Testis (tissue), 3 donors: ENCODE results near the gene BAHCC1. TPM values are rescaled to one million over a fixed set of nuclear protein-coding genes. Genes with fewer than 3 reads are reported as not detected.
A peak's percentile ranks its signal among the peaks of the same experiment; 100 is the strongest.

ENCODE experiments used
- DNase-seq: peaks from one replicate; pipeline ENCODE4 v3.0.0-alpha.2; 2019
- H3K27ac ChIP-seq, 2 donors: fragments of 200-600 bp; sonication (generic); one replicate each; pipeline ENCODE4 v1.5.1; 2019
- H3K27me3 ChIP-seq: fragments of 200-600 bp; sonication (generic); one replicate; pipeline ENCODE4 v1.5.1; 2019
- H3K36me3 ChIP-seq: fragments of 200-600 bp; sonication (generic); one replicate; pipeline ENCODE4 v1.5.1; 2017; ENCODE audit warnings: low read depth; ENCODE audit errors: missing control alignments
- H3K4me1 ChIP-seq: fragments of 200-600 bp; sonication (generic); one replicate; pipeline ENCODE4 v1.5.1; 2019
- H3K4me3 ChIP-seq, 2 donors: fragments of 200-600 bp; sonication (generic); one replicate each; pipeline ENCODE4 v1.5.1; 2017 to 2019
- H3K9me3 ChIP-seq: fragments of 200-600 bp; sonication (generic); one replicate; pipeline ENCODE4 v1.5.1; 2017
- CTCF ChIP-seq, 3 experiments: fragments of 450-650 bp in 2 of 3; fragments of 200-600 bp in 1 of 3; sonication (generic) in 1 of 3; IDR thresholded peaks; one replicate each; pipeline ENCODE4 v1.5.1; 2016 to 2019; ENCODE audit warnings: antibody characterized with exemption in 3 of 3, mild to moderate bottlenecking in 2 of 3, moderate library complexity in 1 of 3
- POLR2A ChIP-seq: fragments of 450-650 bp; IDR thresholded peaks from one replicate; pipeline ENCODE4 v1.6.1; 2017; ENCODE audit warnings: antibody characterized with exemption, mild to moderate bottlenecking, moderate library complexity
- WGBS, 2 donors: methylation state at CpG; one replicate each; pipeline ENCODE4 v1.1.5; 2018; 5-methylcytosine and 5-hydroxymethylcytosine counted together
- intact Hi-C: fragments of 100-400 bp; cut with DNase I; formaldehyde crosslinking; loops from one replicate; pipeline ENCODE4 v1.15.1; 2023; ENCODE audit warnings: low total_unique reads
- polyA plus RNA-seq: library from polyadenylated mRNA; stranded (reverse); fragments of 350-450 nt; fragmentation: Illumina TruSeq; extraction: RNeasy Lipid Tissue Mini Kit (QIAGEN cat#74804); gene quantifications from one replicate; pipeline ENCODE4 v1.2.3, GENCODE V29; 2014; ENCODE audit warnings: low read depth, low replicate concordance; ENCODE audit not compliant: insufficient read depth
- total RNA-seq, 2 donors: library from RNA; depleted of rRNA; stranded (reverse); fragments of >200 nt; gene quantifications; one replicate each; pipeline ENCODE4 v1.2.3, GENCODE V29; 2016

BAHCC1 gene
- total and polyA plus RNA-seq, 3 donors from 2014 or later: 11.3 to 30.2 (median 29.2) TPM

GRCh38 chr17:81491761-81492160 is 96.5 kb downstream of the BAHCC1 start:
- Histone ChIP-seq H3K4me1 (peaks cover 7% of the 10 kb centered on the region), H3K27me3 (no peaks in the 10 kb centered on the region), H3K36me3 (no peaks in the 10 kb centered on the region), H3K27ac (no peak overlapping the region), H3K9me3 (no peaks in the 10 kb centered on the region), H3K4me3 (no peak overlapping the region)
- intact Hi-C loops: no loop called here
- 40 to 42% methylated on average over 3 to 5 of the region's 5 CpGs for WGBS, 2 donors
- no peak for TF ChIP-seq CTCF (IDR thresholded peaks at IDR 0.05)
- no peak for TF ChIP-seq POLR2A
- DNase-seq: no peak

- TF ChIP-seq POLR2A (no peak), CTCF (IDR thresholded peaks at IDR 0.05) (no peak)
- intact Hi-C loops: no loop called here
- Histone ChIP-seq H3K36me3 (no peaks in the 10 kb centered on the region), H3K9me3 (no peaks in the 10 kb centered on the region), H3K27me3 (no peaks in the 10 kb centered on the region), H3K4me3 (no peak overlapping the region), H3K4me1 (peaks cover 7% of the 10 kb centered on the region), H3K27ac (no peak overlapping the region)
- no peak for DNase-seq
- WGBS, 2 donors: 69 to 70% methylated on average over 18 of the region's 18 CpGs
Observed at GRCh38 chr17:81492202-81492601, 96.9 kb downstream of the BAHCC1 start.

GRCh38 chr17:81492706-81493105 is 97.4 kb downstream of the BAHCC1 start:
- intact Hi-C loops: no loop called here
- 89 to 92% methylated on average over 7 to 9 of the region's 9 CpGs for WGBS, 2 donors
- no peak overlapping the region for H3K4me3 ChIP-seq
- no peaks in the 10 kb centered on the region for H3K9me3 ChIP-seq
- no peak for DNase-seq
- peaks cover 7% of the 10 kb centered on the region for H3K4me1 ChIP-seq
- H3K27me3 ChIP-seq: no peaks in the 10 kb centered on the region
- no peak overlapping the region for H3K27ac ChIP-seq
- TF ChIP-seq CTCF (IDR thresholded peaks at IDR 0.05): no peak
- no peaks in the 10 kb centered on the region for H3K36me3 ChIP-seq

GRCh38 chr17:81493198-81494038 is 98.2 kb downstream of the BAHCC1 start:
- Histone ChIP-seq H3K9me3 (no peaks in the 10 kb centered on the region), H3K36me3 (no peaks in the 10 kb centered on the region), H3K27ac (no peak overlapping the region), H3K4me3 (no peak overlapping the region), H3K27me3 (no peaks in the 10 kb centered on the region), H3K4me1 (peaks cover 6% of the 10 kb centered on the region)
- peak; percentile 74 for DNase-seq
- intact Hi-C loops: no loop called here
- TF ChIP-seq CTCF (IDR thresholded peaks at IDR 0.05) (no peak), POLR2A (no peak)
- 69 to 72% methylated on average over 10 to 16 of the region's 16 CpGs for WGBS, 2 donors
